Stimulated activated effector memory CD8-positive, alpha-beta T cell treated with anti-CD3 and anti-CD28 coated beads, Interleukin-12 subunit alpha, Interleukin-12 subunit beta, amount 100 ng/mL, for 72 hours (primary cell): ENCODE data around the gene PTPRZ1.

Experiments used
- ATAC-seq: fragments of 150-1000 bp; cut with Tn5 transposase; 2 replicates; pipeline ENCODE4 v1.10.0; 2021
- DNase-seq, 2 donors: peaks; one replicate each; pipeline ENCODE4 v3.0.0; 2021 to 2022; ENCODE audit warnings: low spot score in 2 of 2
- H3K27ac Mint-ChIP-seq: one replicate; pipeline ENCODE4 v1.8.0; 2022; ENCODE audit warnings: mild to moderate bottlenecking, mixed read lengths
- H3K36me3 Mint-ChIP-seq: one replicate; pipeline ENCODE4 v1.8.0; 2022; ENCODE audit warnings: mild to moderate bottlenecking, mixed read lengths
- H3K4me1 Mint-ChIP-seq: one replicate; pipeline ENCODE4 v1.8.0; 2022; ENCODE audit warnings: mixed read lengths
- H3K4me3 Mint-ChIP-seq: one replicate; pipeline ENCODE4 v1.8.0; 2022; ENCODE audit warnings: mild to moderate bottlenecking, mixed read lengths
- H3K9me3 Mint-ChIP-seq: one replicate; pipeline ENCODE4 v1.8.0; 2022; ENCODE audit warnings: mixed read lengths

Gene PTPRZ1

GRCh38 chr7:121876656-121877500 is 3.9 kb downstream of the PTPRZ1 start:
- H3K4me1 Mint-ChIP-seq: peaks cover 7% of the 10 kb centered on the region
- H3K36me3 Mint-ChIP-seq: no peaks in the 10 kb centered on the region
- no peak for DNase-seq
- H3K9me3 Mint-ChIP-seq: no peaks in the 10 kb centered on the region
- H3K27ac Mint-ChIP-seq: no peak overlapping the region
- ATAC-seq: no peak
- H3K4me3 Mint-ChIP-seq: no peak overlapping the region

GRCh38 chr7:121878918-121879464 is 6.0 kb downstream of the PTPRZ1 start:
- H3K27ac Mint-ChIP-seq: no peak overlapping the region
- peaks cover 2% of the 10 kb centered on the region for H3K9me3 Mint-ChIP-seq
- H3K4me1 Mint-ChIP-seq: no peaks in the 10 kb centered on the region
- H3K36me3 Mint-ChIP-seq: no peaks in the 10 kb centered on the region
- no peak overlapping the region for H3K4me3 Mint-ChIP-seq
- ATAC-seq (no peak), DNase-seq (no peak)

- Mint-ChIP-seq H3K36me3 (no peaks in the 10 kb centered on the region), H3K9me3 (peaks cover 2% of the 10 kb centered on the region), H3K27ac (no peak overlapping the region), H3K4me3 (no peak overlapping the region), H3K4me1 (no peaks in the 10 kb centered on the region)
- DNase-seq (no peak), ATAC-seq (no peak)
Measured at GRCh38 chr7:121879544-121879943, 6.6 kb downstream of the PTPRZ1 start.

GRCh38 chr7:121882731-121883130 is 9.8 kb downstream of the PTPRZ1 start:
- no peak for DNase-seq
- peaks cover 6% of the 10 kb centered on the region for H3K9me3 Mint-ChIP-seq
- H3K36me3 Mint-ChIP-seq: no peaks in the 10 kb centered on the region

GRCh38 chr7:121885166-121885920 is 12.4 kb downstream of the PTPRZ1 start:
- H3K27ac Mint-ChIP-seq: no peak overlapping the region
- peaks cover 6% of the 10 kb centered on the region for H3K9me3 Mint-ChIP-seq
- ATAC-seq (no peak), DNase-seq (no peak)
- no peaks in the 10 kb centered on the region for H3K36me3 Mint-ChIP-seq
- no peak overlapping the region for H3K4me3 Mint-ChIP-seq
- H3K4me1 Mint-ChIP-seq: no peaks in the 10 kb centered on the region

More at GRCh38 chr7:121882731-121883130, 9.8 kb downstream of the PTPRZ1 start:
- ATAC-seq: no peak
- Mint-ChIP-seq H3K4me3 (no peak overlapping the region), H3K27ac (no peak overlapping the region), H3K4me1 (no peaks in the 10 kb centered on the region)

GRCh38 chr7:121887634-121888033 is 14.7 kb downstream of the PTPRZ1 start:
- H3K9me3 Mint-ChIP-seq: peaks cover 4% of the 10 kb centered on the region
- no peak overlapping the region for H3K27ac Mint-ChIP-seq
- H3K36me3 Mint-ChIP-seq: no peaks in the 10 kb centered on the region
- DNase-seq (no peak), ATAC-seq (no peak)
- H3K4me1 Mint-ChIP-seq: no peaks in the 10 kb centered on the region
- no peak overlapping the region for H3K4me3 Mint-ChIP-seq

- ATAC-seq (no peak), DNase-seq (no peak)
- Mint-ChIP-seq H3K9me3 (peaks cover 4% of the 10 kb centered on the region), H3K36me3 (no peaks in the 10 kb centered on the region), H3K27ac (no peak overlapping the region), H3K4me3 (no peak overlapping the region), H3K4me1 (no peaks in the 10 kb centered on the region)
Measured at GRCh38 chr7:121890833-121891232, 17.9 kb downstream of the PTPRZ1 start.

GRCh38 chr7:121891731-121892130 is 18.8 kb downstream of the PTPRZ1 start:
- Mint-ChIP-seq H3K27ac (no peak overlapping the region), H3K4me1 (no peaks in the 10 kb centered on the region), H3K9me3 (peaks cover 4% of the 10 kb centered on the region), H3K36me3 (no peaks in the 10 kb centered on the region), H3K4me3 (no peak overlapping the region)
- ATAC-seq: no peak
- no peak for DNase-seq

GRCh38 chr7:121901026-121901425 is 28.1 kb downstream of the PTPRZ1 start:
- ATAC-seq (no peak), DNase-seq (no peak)
- peaks cover 3% of the 10 kb centered on the region for H3K9me3 Mint-ChIP-seq
- H3K36me3 Mint-ChIP-seq: no peaks in the 10 kb centered on the region
- H3K27ac Mint-ChIP-seq: no peak overlapping the region
- no peaks in the 10 kb centered on the region for H3K4me1 Mint-ChIP-seq
- H3K4me3 Mint-ChIP-seq: no peak overlapping the region

- no peaks in the 10 kb centered on the region for H3K36me3 Mint-ChIP-seq
- H3K27ac Mint-ChIP-seq: no peak overlapping the region
- no peak for ATAC-seq
- DNase-seq: no peak
- H3K9me3 Mint-ChIP-seq: no peaks in the 10 kb centered on the region
- no peak overlapping the region for H3K4me3 Mint-ChIP-seq
- no peaks in the 10 kb centered on the region for H3K4me1 Mint-ChIP-seq
Measured at GRCh38 chr7:121904120-121904519, 31.2 kb downstream of the PTPRZ1 start.

- Mint-ChIP-seq H3K9me3 (peaks cover 4% of the 10 kb centered on the region), H3K36me3 (no peaks in the 10 kb centered on the region), H3K27ac (no peak overlapping the region), H3K4me3 (no peak overlapping the region), H3K4me1 (no peaks in the 10 kb centered on the region)
- ATAC-seq (no peak), DNase-seq (no peak)
Measured at GRCh38 chr7:121908042-121908441, 35.1 kb downstream of the PTPRZ1 start.

GRCh38 chr7:121909716-121910345 is 36.9 kb downstream of the PTPRZ1 start:
- H3K4me1 Mint-ChIP-seq: no peaks in the 10 kb centered on the region
- H3K4me3 Mint-ChIP-seq: no peak overlapping the region
- H3K27ac Mint-ChIP-seq: no peak overlapping the region
- H3K9me3 Mint-ChIP-seq: peaks cover 4% of the 10 kb centered on the region
- DNase-seq (no peak), ATAC-seq (no peak)
- H3K36me3 Mint-ChIP-seq: no peaks in the 10 kb centered on the region

GRCh38 chr7:121913947-121914675 is 41.1 kb downstream of the PTPRZ1 start:
- ATAC-seq: no peak
- H3K4me3 Mint-ChIP-seq: no peak overlapping the region
- DNase-seq: no peak
- peaks cover 4% of the 10 kb centered on the region for H3K9me3 Mint-ChIP-seq
- H3K36me3 Mint-ChIP-seq: no peaks in the 10 kb centered on the region
- no peak overlapping the region for H3K27ac Mint-ChIP-seq
- no peaks in the 10 kb centered on the region for H3K4me1 Mint-ChIP-seq

GRCh38 chr7:121914676-121915279 is 41.8 kb downstream of the PTPRZ1 start:
- H3K36me3 Mint-ChIP-seq: no peaks in the 10 kb centered on the region
- no peak overlapping the region for H3K4me3 Mint-ChIP-seq
- no peaks in the 10 kb centered on the region for H3K4me1 Mint-ChIP-seq
- H3K9me3 Mint-ChIP-seq: peaks cover 4% of the 10 kb centered on the region
- DNase-seq (no peak), ATAC-seq (no peak)
- H3K27ac Mint-ChIP-seq: no peak overlapping the region
